B cell (primary cell): ENCODE data around the gene GSTA3.

Experiments
- CTCF ChIP-seq: fragments of 200-600 bp; IDR thresholded peaks from one replicate; pipeline ENCODE4 v1.8.0; 2022; ENCODE audit warnings: antibody characterized with exemption, mild to moderate bottlenecking
- EZH2 ChIP-seq: IDR thresholded peaks from 2 replicates; pipeline ENCODE4 v1.6.1; 2012; ENCODE audit warnings: borderline replicate concordance, low read depth, mild to moderate bottlenecking, moderate library complexity, low read length; ENCODE audit not compliant: insufficient read depth, poor library complexity, severe bottlenecking

GRCh38 chr6:52868240-52868639, 41.3 kb downstream of the GSTA3 start:
- TF ChIP-seq CTCF (no peak), EZH2 (no peak)
